Endodermal cell (in vitro differentiated cells): ENCODE measurements around the gene MTMR4. TPM values are rescaled to one million over a fixed set of nuclear protein-coding genes. Genes with fewer than 3 reads are reported as not detected.

Experiments used
- DNase-seq: peaks from one replicate; pipeline ENCODE4 v3.0.0-alpha.2; 2017
- H3K27ac ChIP-seq: 2 replicates; pipeline ENCODE4 v1.5.1; 2013; ENCODE audit warnings: mild to moderate bottlenecking, low read depth, low read length, moderate library complexity
- H3K27me3 ChIP-seq: 2 replicates; pipeline ENCODE4 v1.6.1; 2013; ENCODE audit warnings: mild to moderate bottlenecking, low read length, moderate library complexity; ENCODE audit not compliant: insufficient read depth, control insufficient read depth, poor library complexity, severe bottlenecking
- H3K36me3 ChIP-seq: 2 replicates; pipeline ENCODE4 v1.7.0; 2013; ENCODE audit warnings: mild to moderate bottlenecking, low read length, moderate library complexity; ENCODE audit not compliant: control insufficient read depth, insufficient read depth
- H3K4me1 ChIP-seq: one replicate; pipeline ENCODE4 v1.7.0; 2013; ENCODE audit warnings: low read length; ENCODE audit not compliant: control insufficient read depth, insufficient read depth
- H3K4me3 ChIP-seq: 2 replicates; pipeline ENCODE4 v1.5.1; 2013; ENCODE audit warnings: mild to moderate bottlenecking, low read length, moderate library complexity
- H3K9ac ChIP-seq: 2 replicates; pipeline ENCODE4 v1.6.1; 2013; ENCODE audit warnings: mild to moderate bottlenecking, low read length, moderate library complexity; ENCODE audit not compliant: poor library complexity, severe bottlenecking; ENCODE audit errors: extremely low read depth
- H3K9me3 ChIP-seq: 2 replicates; pipeline ENCODE4 v1.6.1; 2013; ENCODE audit warnings: mild to moderate bottlenecking, low read length, moderate library complexity; ENCODE audit not compliant: control insufficient read depth
- H3K27ac Mint-ChIP-seq: 2 replicates; pipeline ENCODE4 v1.8.0; 2020; ENCODE audit warnings: mixed read lengths
- H3K27me3 Mint-ChIP-seq: 2 replicates; pipeline ENCODE4 v1.8.0; 2021; ENCODE audit warnings: mild to moderate bottlenecking, mixed read lengths; ENCODE audit not compliant: insufficient read depth
- H3K36me3 Mint-ChIP-seq: 2 replicates; pipeline ENCODE4 v1.8.0; 2020; ENCODE audit warnings: low read depth, mixed read lengths
- H3K4me1 Mint-ChIP-seq: 2 replicates; pipeline ENCODE4 v1.8.0; 2020; ENCODE audit warnings: mixed read lengths
- H3K4me3 Mint-ChIP-seq: 2 replicates; pipeline ENCODE4 v1.8.0; 2020; ENCODE audit warnings: mild to moderate bottlenecking, moderate library complexity, mixed read lengths
- H3K9me3 Mint-ChIP-seq: 2 replicates; pipeline ENCODE4 v1.8.0; 2020; ENCODE audit warnings: mild to moderate bottlenecking, mixed read lengths
- CTCF ChIP-seq: fragments of 200-600 bp; sonication (generic); conservative IDR thresholded peaks from 2 replicates; pipeline ENCODE4 v1.5.0; 2021; ENCODE audit warnings: antibody characterized with exemption, mild to moderate bottlenecking
- WGBS, 2 experiments: methylation state at CpG; one replicate each; pipeline versions ENCODE4 v1.1.5 to v1.1.7; 2013; ENCODE audit warnings: missing lambda C conversion rate in 2 of 2, mixed read lengths in 1 of 2; ENCODE audit not compliant: insufficient coverage in 1 of 2, insufficient read length in 1 of 2; 5-methylcytosine and 5-hydroxymethylcytosine counted together
- total RNA-seq, 2 donors: library from RNA; stranded (reverse); fragmentation: NEBNext Ultra II Directional in 1 of 2; extraction: Animal tissue kit (Norgen Biotek cat#: 25700) in 1 of 2; gene quantifications; 2 replicates in 1 of 2; 3 replicates in 1 of 2; pipeline ENCODE4 v1.2.1, GENCODE V29; 2021

MTMR4 gene
- total RNA-seq, 2 donors from 2014 or later: 39.4 to 52.9 TPM

- no peaks in the 10 kb centered on the region for H3K4me1 Mint-ChIP-seq
- WGBS, 2 experiments: 84 to 94% methylated on average over 2 of the region's 7 CpGs
Observed at GRCh38 chr17:58501451-58501850, 13.0 kb downstream of the MTMR4 start.

GRCh38 chr17:58498177-58498828, 16.1 kb downstream of the MTMR4 start:
- Mint-ChIP-seq H3K27me3 (no peaks in the 10 kb centered on the region), H3K27ac (no peak overlapping the region), H3K36me3 (peaks cover 72% of the 10 kb centered on the region), H3K9me3 (no peaks in the 10 kb centered on the region), H3K4me1 (no peaks in the 10 kb centered on the region), H3K4me3 (no peak overlapping the region)
- Histone ChIP-seq H3K27me3 (no peaks in the 10 kb centered on the region), H3K4me3 (no peak overlapping the region), H3K4me1 (no peaks in the 10 kb centered on the region), H3K9me3 (no peaks in the 10 kb centered on the region), H3K27ac (no peak overlapping the region), H3K36me3 (peaks cover 91% of the 10 kb centered on the region), H3K9ac (no peak overlapping the region)
- DNase-seq: no peak
- WGBS, 2 experiments: 94 to 96% methylated on average over 5 of the region's 6 CpGs
- TF ChIP-seq CTCF: no peak

More at GRCh38 chr17:58501451-58501850, 13.0 kb downstream of the MTMR4 start:
- no peaks in the 10 kb centered on the region for H3K9me3 Mint-ChIP-seq
- peak; percentile 13 for DNase-seq
- H3K27ac ChIP-seq: no peak overlapping the region
- H3K27me3 ChIP-seq: no peaks in the 10 kb centered on the region
- no peak overlapping the region for H3K4me3 ChIP-seq
- no peaks in the 10 kb centered on the region for H3K27me3 Mint-ChIP-seq
- peaks cover 89% of the 10 kb centered on the region for H3K36me3 ChIP-seq
- no peak overlapping the region for H3K27ac Mint-ChIP-seq
- no peaks in the 10 kb centered on the region for H3K9me3 ChIP-seq
- no peak for TF ChIP-seq CTCF
- H3K36me3 Mint-ChIP-seq: peaks cover 71% of the 10 kb centered on the region
- no peak overlapping the region for H3K4me3 Mint-ChIP-seq
- no peak overlapping the region for H3K9ac ChIP-seq
- no peaks in the 10 kb centered on the region for H3K4me1 ChIP-seq

- Histone ChIP-seq H3K4me3 (no peak overlapping the region), H3K9me3 (no peaks in the 10 kb centered on the region), H3K36me3 (peaks cover 91% of the 10 kb centered on the region), H3K27ac (no peak overlapping the region), H3K27me3 (no peaks in the 10 kb centered on the region), H3K4me1 (no peaks in the 10 kb centered on the region), H3K9ac (no peak overlapping the region)
- no peaks in the 10 kb centered on the region for H3K27me3 Mint-ChIP-seq
- no peak overlapping the region for H3K4me3 Mint-ChIP-seq
- no peaks in the 10 kb centered on the region for H3K4me1 Mint-ChIP-seq
- H3K36me3 Mint-ChIP-seq: peaks cover 85% of the 10 kb centered on the region
- 96 to 100% methylated on average over 2 to 4 of the region's 4 CpGs for WGBS, 2 experiments
- H3K27ac Mint-ChIP-seq: no peak overlapping the region
- TF ChIP-seq CTCF: no peak
- H3K9me3 Mint-ChIP-seq: no peaks in the 10 kb centered on the region
- DNase-seq: no peak
Observed at GRCh38 chr17:58493506-58493905, 20.9 kb downstream of the MTMR4 start.
